H1 (cell line): ENCODE measurements around the gene CD47. TPM values are rescaled to one million over a fixed set of nuclear protein-coding genes. Genes with fewer than 3 reads are reported as not detected.

Experiments
- ATF3 ChIP-seq: IDR thresholded peaks from 2 replicates; pipeline ENCODE4 v1.6.1; 2011; ENCODE audit warnings: low read depth, mild to moderate bottlenecking, low read length; ENCODE audit not compliant: insufficient read depth
- BRCA1 ChIP-seq: IDR thresholded peaks from 2 replicates; pipeline ENCODE4 v1.6.1; 2012; ENCODE audit warnings: low read depth, low read length, improper control_type of control experiment
- JUN ChIP-seq: IDR thresholded peaks from 2 replicates; pipeline ENCODE4 v1.6.1; 2011; ENCODE audit warnings: low read depth, mild to moderate bottlenecking, improper control_type of control experiment, low read length
- JUND ChIP-seq: IDR thresholded peaks from 2 replicates; pipeline ENCODE4 v1.6.1; 2011; ENCODE audit warnings: mild to moderate bottlenecking, improper control_type of control experiment, low read length
- POLR2A ChIP-seq, 2 experiments: IDR thresholded peaks; 1 replicate in 1 of 2; 2 replicates in 1 of 2; pipeline ENCODE4 v1.6.1; 2011; ENCODE audit warnings: low read depth in 2 of 2, low read length in 2 of 2, mild to moderate bottlenecking in 2 of 2; ENCODE audit errors: control extremely low read depth in 1 of 2
- RAD21 ChIP-seq, 2 experiments: IDR thresholded peaks in 1 of 2; conservative IDR thresholded peaks in 1 of 2; 2 replicates each; pipeline ENCODE4 v1.6.1; 2011; ENCODE audit warnings: low read depth in 2 of 2, low read length in 2 of 2, improper control_type of control experiment in 1 of 2, inconsistent platforms in 1 of 2, mild to moderate bottlenecking in 1 of 2, moderate library complexity in 1 of 2
- RBBP5 ChIP-seq: IDR thresholded peaks from 2 replicates; pipeline ENCODE4 v1.7.1; 2012; ENCODE audit warnings: low read depth, mild to moderate bottlenecking, inconsistent platforms, low read length, moderate library complexity, borderline replicate concordance
- SUZ12 ChIP-seq: fragments of 200-600 bp; sonication (generic); IDR thresholded peaks from 2 replicates; pipeline ENCODE4 v1.6.1; 2012; ENCODE audit warnings: mild to moderate bottlenecking, inconsistent platforms, low read length, moderate library complexity, mixed read lengths
- polyA plus RNA-seq, 7 experiments: library from polyadenylated mRNA; depleted of rRNA in 3 of 7; stranded (reverse) in 5 of 7; unstranded in 2 of 7; fragments of >200 nt in 5 of 7; fragments of 200-250 nt in 2 of 7; gene quantifications; 1 replicate in 5 of 7; 2 replicates in 1 of 7; 4 replicates in 1 of 7; pipeline versions ENCODE4 v1.2.1 to v1.2.3, GENCODE V29; 2011 to 2013; ENCODE audit warnings: missing spikeins in 2 of 7, mixed read lengths in 2 of 7
- total RNA-seq: library from RNA; stranded (reverse); fragmentation: NEBNext Ultra II Directional; extraction: Animal tissue kit (Norgen Biotek cat#: 25700); gene quantifications from 2 replicates; pipeline ENCODE4 v1.2.1, GENCODE V29; 2021

Gene CD47
- total and polyA plus RNA-seq, 2 of the 8 experiments (the other 6 are each of a cell fraction or from before 2014, with no cell fraction given): 14.4 to 19.3 TPM

DNA sequence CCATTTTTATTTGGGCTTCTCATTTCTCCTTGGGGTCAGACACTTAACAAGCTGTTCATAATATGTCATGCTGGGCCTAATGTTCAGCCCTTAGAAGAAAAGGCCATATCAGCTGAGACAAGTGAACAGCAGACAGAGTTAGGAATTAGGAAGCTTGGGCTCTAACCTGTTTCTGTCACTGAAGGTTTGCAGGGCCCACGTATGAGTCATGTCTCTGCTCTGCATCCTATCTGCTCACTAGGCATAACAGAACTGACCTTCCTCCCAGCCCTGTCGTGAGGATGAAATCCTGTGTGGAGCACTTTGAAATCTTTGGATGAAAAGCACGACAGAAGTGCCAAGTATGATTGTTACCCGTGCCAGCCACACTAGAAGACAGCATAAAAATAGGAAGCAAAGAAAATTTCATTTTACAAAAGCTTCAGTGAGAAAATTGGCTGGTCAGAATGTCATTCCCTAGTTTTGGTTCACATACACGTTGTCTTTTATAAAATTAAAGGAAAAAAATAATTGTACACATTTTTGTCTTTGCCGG is 26.5 kb upstream of the CD47 start (continued):
- TF ChIP-seq RAD21 (IDR thresholded peaks at IDR 0.05 in 1 of 2, conservative IDR thresholded peaks at IDR 0.05 in 1 of 2; ENCODE audit: low read depth in 2 of 2, low read length in 2 of 2) (no peak), SUZ12 (no peak), RBBP5 (no peak), POLR2A (IDR thresholded peaks at IDR 0.05; ENCODE audit: control extremely low read depth in 1 of 2, low read depth in 2 of 2, low read length in 2 of 2) (no peak), ATF3 (no peak), JUN (no peak), JUND (no peak), BRCA1 (no peak)
